GM19395 (cell line): ENCODE results near the gene HTR1B.

Experiments
- ATAC-seq: cut with Tn5 transposase; IDR thresholded peaks from one replicate; pipeline ENCODE4 v1.9.1; 2021; ENCODE audit warnings: mild to moderate bottlenecking, moderate library complexity; ENCODE audit not compliant: unreplicated experiment

The HTR1B gene, protein sequence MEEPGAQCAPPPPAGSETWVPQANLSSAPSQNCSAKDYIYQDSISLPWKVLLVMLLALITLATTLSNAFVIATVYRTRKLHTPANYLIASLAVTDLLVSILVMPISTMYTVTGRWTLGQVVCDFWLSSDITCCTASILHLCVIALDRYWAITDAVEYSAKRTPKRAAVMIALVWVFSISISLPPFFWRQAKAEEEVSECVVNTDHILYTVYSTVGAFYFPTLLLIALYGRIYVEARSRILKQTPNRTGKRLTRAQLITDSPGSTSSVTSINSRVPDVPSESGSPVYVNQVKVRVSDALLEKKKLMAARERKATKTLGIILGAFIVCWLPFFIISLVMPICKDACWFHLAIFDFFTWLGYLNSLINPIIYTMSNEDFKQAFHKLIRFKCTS

DNA sequence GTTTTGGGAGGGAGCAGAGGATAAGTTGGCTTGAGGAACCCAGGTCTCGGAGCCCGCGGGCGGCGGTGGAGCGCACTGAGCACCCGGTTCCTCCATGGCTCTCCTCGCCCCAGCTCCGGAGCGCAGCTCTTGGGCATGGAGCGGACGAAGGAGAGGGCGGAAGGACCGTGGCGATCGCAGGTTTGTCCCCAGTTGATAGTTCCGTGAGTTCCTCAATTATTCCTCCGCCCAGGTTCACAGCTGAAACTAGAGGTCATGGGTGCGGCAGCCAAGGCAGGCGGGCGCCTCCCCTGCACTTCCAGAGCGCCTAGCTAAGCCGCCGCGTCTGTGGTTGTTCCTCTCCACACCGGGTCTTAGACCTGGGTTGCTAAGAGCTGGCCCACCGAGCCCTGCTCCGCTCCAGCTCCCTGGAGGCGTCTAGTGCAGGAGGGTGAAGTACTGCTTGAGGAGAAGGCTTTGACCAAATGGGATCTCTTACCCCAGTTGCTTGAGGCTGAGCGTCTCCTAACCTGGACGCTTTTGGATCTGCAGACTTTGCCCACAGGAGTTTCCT, at the start of gene HTR1B:
HTR1B (minus strand) TSS at position 184 of the 553 bp plus-strand sequence; CDS start at position 96, 88 bp downstream.
- no peak for ATAC-seq

DNA sequence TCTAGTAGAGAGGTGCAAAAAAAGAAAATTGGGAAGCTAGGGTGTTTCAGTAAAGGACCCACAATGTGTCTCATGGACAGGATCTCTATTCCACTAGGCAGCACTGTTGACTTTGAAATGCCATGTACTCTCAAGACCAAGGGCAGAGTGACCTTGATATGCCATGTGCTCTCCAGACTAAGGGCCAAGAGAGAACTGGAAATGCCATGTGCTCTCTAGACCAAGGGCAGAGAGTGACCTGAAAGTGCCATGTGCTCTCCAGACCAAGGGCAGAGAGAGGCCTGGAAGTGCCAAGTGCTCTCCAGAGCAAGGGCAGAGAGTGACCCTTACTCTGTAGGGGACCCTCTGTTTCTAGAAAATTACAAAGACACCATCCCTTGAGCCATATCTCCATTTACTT, 49.3 kb upstream of the HTR1B start:
- no peak for ATAC-seq

DNA sequence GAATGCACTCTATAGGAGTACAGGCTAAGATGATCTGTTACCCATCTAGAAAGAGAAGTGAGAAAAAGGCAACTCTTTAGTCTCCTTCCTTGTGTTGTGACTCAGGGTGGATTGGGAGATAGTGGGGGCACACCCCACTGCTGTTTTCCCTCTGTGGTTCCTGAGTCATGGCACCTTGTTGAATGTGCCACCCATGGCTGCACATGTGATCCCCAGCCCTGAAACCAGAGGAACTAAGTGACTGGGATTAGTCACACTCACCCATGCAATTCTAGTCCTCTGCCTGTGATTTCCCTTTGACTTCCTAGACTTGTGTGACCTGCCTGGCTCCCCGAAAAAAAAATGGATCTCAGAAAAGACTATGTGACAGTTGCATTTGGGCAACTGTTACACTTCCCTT, 48.6 kb upstream of the HTR1B start:
- no peak for ATAC-seq

DNA sequence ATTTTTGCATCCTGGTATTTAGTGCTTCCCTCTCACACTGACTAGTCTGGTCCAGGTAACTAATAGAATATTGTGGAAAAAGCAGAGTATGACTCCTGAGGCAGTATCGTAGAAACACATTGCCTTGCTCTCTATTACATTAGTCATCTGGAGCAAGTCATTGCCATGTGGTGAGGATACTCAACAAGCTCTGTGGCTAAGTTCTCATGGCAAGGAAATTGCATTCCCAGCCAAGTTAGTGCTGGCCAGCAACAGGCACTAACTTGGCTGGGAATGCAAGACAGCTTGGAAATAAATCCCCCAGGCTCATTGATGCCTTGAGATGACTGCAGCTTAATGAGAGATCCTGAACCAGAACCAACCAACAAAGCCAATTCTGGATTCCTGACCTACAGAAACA, 39.7 kb upstream of the HTR1B start:
- ATAC-seq, result no peak

DNA sequence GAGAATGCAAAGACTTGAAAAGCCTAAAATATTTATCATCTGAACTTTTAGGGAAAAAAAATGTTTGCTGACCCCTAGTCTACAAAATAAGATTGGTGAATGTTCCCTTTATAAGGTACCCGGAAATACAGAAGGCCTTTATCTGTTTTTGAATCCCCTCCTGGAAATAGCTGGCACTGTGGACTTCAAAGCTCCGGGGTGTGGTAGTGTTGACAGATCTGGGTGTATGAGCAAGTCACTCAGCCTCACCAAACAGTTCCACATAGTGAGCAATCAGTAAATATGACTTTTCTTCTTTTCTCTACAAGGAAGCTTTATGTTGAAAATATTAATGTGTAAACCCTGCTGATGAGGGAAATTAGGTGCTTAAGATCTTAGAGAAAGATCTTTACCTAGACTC, 29.2 kb upstream of the HTR1B start:
- no peak for ATAC-seq

DNA sequence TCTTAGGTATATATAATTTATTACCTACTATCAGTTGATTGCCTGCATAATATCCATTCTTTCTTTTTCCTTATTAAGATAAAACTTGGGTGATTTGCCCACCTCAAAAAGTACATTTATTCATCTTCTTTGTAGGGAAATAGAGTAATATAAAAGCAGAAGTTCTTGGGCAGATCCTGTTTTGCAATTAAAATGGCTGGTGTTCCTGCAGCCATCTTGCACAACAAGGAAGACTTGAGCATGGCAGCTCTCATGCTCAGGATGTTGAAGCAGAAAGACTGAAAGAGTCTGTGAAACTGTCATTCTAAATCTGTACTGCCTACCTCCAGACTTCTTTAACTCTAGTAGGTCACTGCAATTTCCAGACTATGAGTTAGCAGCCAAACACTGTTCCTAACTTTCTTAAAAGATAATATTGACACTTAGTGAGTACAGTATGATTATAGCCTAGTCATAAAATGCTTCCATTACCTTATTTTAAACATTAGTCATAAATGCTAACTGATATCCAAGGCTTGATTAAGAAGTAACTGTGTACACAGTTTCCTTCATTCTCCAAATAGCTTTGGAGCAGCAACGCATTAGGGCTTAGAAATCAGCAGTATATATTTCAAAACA, 24.6 kb upstream of the HTR1B start:
- ATAC-seq, result no peak

DNA sequence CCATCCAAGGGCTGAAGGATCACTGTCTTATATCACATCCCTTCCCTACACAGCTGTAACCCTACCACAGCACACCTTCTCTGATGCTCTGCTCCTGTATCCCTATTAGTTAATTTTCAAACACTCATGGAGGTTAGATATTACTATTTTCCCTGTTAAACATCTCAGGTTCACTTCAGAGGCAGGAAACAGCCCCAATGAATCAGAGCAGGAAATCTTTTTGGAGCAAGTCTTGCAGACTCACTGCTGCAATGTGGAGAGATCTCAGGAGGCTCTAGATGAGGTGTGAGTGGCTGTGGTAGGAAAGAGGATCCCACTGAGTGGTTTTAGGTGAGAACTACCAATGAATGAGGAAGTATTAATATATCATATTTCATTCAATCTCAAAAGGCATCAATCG, 19.7 kb upstream of the HTR1B start:
- ATAC-seq, result no peak

DNA sequence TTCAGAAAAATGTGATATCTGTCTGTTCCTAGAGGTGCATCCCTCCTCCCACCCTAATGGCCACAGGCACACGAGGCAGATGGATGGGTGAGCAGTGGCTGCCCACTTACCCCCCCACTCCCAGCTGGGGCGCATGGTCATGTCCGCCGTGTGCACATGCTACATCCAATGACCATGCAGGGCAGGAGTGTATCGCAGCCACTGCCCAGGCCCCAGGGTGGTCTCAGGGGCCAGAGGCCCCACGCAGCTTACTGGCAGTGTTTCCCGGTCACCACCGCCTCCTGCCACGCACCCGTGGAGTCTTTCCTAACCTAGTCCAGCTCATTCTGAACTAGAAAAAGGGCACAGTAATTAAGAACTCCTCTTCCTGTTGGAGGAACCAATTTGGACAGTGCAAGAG, 11.7 kb upstream of the HTR1B start:
- ATAC-seq, result no peak

DNA sequence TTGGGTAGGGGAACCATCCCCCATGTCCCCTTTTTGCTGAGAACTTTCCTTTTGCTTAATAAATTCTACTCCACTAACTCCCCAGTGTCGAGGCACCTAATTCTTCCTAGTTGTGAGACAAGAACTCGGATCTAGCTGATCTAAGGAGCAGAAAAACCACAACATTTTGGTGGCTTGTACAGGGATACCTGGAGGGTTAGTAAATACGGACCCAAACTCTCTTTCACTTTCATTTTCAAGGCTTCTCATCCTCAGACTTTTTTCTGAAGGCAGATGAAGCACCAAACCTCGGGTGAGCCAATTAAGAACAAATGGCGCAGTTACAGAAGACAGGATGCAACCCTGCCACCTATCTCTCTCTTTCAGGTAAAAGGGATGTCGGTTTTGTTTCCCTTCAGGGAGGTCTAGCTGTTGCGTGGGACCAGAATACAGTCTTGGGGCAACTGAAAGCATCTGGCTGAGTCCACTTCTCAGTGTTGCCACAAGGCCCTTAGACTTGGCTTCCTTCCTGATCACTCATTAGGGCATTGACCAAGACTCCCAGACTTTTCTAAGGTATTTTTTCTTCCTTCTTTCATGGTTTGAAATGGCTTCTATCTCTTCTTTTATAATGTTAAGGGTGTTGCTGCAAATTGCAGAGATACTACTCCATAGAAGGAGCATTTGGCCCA, 11.1 kb upstream of the HTR1B start:
- no peak for ATAC-seq

DNA sequence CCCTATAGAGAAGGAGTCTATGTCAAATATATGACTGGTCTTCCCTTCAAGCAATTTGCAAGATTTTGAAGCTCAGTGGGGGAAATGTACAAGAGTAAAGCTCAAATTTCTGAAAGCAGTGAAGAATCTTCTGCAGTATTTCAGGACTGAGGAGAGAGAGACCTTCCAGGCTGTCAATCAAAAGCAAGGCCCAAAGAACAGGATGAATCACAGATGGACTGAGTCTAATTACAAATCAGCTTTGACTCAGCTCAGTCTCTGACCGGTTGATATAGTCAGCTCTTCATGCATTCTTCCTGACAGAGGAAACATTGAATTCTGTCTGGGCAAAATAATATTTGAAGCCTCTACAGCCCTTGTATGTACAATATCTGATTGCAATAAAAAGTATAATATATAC, 7.7 kb upstream of the HTR1B start:
- ATAC-seq, result no peak

DNA sequence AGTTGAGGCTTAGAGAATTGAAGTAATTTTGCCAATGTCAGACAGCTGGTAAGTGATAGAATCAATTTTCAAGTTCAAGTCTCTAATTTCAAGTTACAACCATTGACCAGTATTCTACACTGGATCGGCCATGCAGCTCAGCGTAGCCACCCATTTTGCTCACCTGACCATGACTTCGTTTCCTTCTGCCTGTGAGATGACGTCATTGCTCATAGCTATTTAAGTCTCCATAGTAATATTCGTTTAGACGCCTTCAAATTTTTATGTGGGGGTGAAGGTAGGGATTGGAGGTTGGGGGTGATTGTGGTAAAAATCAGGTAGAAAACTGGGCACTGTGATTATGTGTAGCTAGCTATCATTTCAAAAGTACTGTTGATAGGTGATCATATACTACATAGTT, 5.6 kb upstream of the HTR1B start:
- ATAC-seq, result no peak

DNA sequence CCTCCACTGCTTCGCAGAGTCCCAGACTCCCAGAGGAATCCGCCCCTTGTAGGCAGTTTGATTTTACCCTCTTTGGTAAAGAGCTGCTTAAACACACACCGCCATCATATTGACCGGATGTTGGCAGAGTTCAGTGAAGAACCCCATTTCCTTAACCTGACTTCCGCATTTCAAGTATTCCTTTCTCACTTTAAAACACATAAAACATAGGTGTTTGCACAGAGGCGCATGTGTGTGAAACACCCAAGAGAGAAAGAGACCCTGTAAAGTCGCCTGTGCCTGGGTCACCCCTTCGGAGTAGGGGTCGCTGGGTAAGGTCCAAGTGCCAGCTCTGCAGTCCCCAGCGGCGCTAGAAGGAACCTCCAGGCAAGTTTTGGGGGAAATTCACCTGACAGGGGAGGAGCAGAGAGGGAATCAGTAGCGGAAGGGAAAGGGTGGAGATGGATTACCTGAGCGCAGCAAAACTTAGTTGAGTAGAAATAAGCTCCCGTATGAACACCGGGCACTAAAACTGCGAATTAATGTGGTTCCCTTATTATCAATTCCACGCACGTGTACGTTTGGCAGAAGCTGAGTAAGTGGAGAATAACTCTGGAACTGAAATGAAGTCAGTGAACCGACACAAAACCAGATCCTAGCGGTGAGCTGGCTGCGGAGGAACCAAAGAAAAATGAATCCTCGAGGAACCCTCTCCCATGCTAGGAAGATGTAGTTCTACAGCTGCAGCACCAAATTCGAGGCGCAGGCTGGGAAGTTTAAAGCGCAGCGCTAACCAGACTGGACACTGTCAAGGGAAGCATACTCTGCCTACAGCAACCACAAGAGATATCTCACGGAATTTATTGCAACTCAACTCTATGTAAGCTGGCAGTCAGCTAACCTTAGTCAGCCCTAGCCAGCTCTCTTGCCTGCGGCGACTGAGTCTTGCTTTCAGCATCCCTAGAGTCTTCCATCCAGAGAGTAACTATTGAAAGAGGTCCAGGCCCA, 3.5 kb upstream of the HTR1B start:
- peak; percentile 85 for ATAC-seq

DNA sequence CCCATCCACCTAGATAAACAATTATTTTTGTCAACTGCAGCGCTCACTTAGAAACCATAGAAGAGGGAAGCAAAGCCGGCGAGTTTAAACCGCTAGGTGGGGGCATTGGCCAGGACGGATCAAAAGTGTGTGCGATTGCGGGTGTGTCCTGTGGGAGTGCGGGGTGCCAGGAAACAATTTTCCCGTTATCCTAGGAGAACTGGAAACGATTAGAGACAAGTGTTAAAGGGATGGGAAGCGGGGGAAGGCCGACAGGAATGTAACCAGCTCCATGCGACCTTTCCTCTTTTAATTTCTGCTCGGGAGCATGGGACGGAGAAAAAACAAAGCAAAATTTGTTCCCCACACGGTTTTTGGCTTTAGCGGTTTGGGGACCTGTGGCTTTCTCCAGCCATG, 2.8 kb upstream of the HTR1B start:
- peak; percentile 87 for ATAC-seq

DNA sequence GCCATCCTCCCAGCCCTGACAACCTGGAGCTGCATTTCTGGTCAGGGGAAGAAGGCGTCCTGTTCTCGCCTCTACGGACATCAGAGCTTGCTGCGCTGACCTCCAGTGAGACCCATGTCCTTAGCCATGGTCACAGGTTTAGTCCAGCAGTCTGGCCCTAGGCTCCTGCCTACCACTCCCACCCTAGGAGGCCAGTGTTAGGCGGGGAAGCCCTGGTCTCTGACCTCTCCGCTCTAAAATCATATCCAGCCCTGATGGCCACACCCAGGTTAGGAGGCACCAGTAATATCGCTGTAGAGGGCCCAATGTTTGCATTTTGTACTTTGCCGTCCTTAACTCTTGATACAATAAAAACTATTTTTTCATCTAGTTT, 1.2 kb upstream of the HTR1B start:
- ATAC-seq, result no peak

DNA sequence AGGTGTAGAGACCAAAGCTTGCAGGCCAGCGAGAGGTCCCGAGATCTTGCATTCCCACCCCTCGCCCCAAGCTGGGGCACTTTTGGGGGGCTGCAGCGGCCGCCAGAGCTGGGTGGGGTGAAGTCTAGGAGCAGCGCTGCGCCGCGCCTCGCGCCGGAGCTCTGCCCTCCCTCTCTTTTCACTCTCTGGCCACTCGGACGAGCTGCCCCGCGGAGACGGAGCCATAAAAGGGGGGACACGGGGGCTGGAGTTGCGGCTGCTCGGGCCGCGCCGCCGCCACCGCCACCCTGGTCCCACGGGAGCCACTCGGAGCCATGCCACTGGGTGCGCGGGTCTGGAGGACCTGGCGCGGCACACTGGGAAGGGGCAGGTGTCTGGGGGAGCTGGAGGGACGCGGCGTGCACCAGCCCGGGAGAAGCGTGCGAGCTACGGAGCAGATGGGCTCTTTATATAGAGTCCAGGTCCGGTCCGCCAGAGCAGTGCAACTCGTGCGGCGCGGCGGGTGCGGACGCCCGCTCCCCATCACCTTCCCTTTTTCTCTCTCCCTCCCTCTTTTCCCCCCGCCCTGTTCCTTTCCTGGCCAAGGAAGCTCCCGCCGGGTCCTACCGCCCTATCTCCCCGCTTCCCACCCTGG, 687 bp upstream of the HTR1B start:
- ATAC-seq, result no peak

DNA sequence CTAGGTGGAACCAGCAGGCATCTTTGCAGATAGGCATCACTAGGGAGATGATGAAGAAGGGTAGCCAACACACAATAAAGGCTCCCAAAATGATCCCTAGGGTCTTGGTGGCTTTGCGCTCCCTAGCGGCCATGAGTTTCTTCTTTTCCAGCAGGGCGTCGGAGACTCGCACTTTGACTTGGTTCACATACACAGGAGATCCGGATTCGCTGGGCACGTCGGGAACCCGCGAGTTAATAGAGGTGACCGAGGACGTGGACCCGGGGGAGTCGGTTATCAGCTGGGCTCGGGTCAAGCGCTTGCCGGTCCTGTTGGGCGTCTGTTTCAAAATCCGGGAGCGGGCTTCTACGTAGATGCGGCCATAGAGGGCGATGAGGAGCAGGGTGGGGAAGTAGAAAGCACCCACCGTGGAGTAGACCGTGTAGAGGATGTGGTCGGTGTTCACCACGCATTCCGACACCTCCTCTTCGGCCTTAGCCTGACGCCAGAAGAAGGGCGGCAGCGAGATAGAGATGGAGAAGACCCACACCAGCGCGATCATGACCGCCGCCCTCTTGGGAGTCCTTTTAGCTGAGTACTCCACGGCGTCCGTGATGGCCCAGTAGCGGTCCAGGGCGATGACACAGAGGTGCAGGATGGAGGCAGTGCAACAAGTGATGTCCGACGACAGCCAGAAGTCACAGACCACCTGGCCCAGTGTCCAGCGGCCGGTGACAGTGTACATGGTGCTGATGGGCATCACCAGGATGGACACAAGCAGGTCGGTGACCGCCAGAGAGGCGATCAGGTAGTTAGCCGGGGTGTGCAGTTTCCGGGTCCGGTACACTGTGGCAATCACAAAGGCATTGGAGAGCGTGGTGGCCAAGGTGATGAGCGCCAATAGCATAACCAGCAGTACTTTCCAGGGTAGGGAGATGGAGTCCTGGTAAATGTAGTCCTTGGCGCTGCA, 658 bp downstream of the HTR1B start:
- no peak for ATAC-seq

DNA sequence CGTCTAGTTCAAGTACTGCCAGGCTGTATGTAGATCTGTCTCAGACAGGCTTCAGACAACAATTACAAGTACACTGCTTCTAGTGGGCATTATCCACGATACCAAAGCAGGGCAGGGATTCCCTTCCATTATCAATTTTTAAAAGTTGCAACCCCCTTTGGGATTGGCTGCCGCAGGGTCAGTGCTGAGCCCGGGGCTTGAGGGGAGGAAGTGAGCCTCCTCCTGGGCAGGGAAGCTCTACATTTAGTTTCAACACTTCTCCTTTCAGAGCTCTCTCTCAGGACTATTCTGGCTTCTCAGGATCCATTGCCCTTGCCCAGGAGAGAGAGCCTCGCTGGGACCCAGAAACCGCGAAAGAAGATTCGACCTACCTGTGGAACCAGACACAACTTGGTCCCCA, 1.5 kb downstream of the HTR1B start:
- ATAC-seq, result no peak

DNA sequence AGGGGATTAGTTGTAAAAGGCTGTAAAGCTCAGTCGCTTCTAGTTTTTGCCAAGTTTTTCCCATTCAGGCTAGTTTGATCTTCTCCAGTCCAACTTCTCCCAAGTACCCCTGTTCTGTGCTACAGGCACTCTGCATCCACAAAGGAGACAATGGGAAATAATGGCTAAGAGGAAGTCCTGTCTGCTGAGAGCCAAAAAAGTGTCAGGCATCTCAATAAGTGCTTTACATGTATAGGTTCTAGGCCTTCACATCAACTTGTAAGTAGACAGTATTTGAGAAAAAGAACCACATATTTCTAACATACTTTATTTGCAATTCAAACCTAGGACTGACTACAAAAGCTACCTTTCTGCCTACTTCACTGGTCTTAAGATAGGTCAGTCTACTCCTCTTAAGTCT, 4.9 kb downstream of the HTR1B start:
- no peak for ATAC-seq

DNA sequence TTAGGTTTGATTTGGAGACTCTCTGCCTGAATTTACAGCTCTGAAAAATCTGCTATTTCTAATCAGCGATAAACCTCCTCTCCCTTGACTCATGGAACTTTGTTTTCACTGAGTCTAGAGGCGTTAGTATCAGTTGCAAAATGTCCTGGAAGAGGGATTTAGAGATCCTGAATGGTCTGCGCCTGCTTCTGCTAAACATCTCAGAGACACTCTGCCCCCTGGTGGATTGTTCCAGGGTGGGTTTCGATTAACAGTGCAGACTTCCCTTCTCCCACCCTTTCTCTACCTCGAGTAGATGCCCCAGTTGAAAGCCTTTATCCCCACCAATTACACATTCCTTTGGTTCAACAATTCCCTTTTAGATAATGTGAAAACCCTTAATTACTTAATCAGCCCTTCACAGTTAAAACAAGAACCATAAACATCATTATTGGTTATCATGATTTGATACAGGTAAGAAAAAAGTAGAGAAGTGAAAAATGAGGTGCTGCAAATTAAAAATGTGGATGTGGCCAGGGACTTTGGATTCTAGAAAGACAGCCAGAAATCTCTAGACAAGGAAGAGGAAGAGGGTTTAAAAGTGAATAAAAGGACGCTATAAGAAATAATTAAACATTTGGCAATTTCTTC, 5.5 kb downstream of the HTR1B start:
- peak; percentile 70 for ATAC-seq
